IMR-90 (cell line): ENCODE measurements around the gene GPT2.
"Not testable (repeated sequence)": the region's sequence is repeated elsewhere in the genome, so short reads cannot be mapped to it uniquely, and the experiment has no call there.

Experiments
- CHD1 ChIP-seq: IDR thresholded peaks from 2 replicates; pipeline ENCODE4 v1.6.1; 2012; ENCODE audit warnings: low read depth, low read length, improper control_type of control experiment
- CTCF ChIP-seq: conservative IDR thresholded peaks from 2 replicates; pipeline ENCODE4 v1.5.1; 2012; ENCODE audit warnings: mild to moderate bottlenecking, low read depth, low read length, improper control_type of control experiment
- POLR2A ChIP-seq: IDR thresholded peaks from 2 replicates; pipeline ENCODE4 v1.6.1; 2012; ENCODE audit warnings: mild to moderate bottlenecking, low read depth, low read length
- RFX5 ChIP-seq: IDR thresholded peaks from 2 replicates; pipeline ENCODE4 v1.8.0; 2012; ENCODE audit warnings: low read depth, mild to moderate bottlenecking, low read length, moderate library complexity

GRCh38 chr16:46867486-46867885 lies 16.7 kb upstream of the GPT2 start:
- TF ChIP-seq CTCF, CHD1, RFX5, POLR2A: not testable (repeated sequence)
